Endothelial cell (in vitro differentiated cells): ENCODE data around the gene GRK1. TPM values are rescaled to one million over a fixed set of nuclear protein-coding genes. Genes with fewer than 3 reads are reported as not detected.

Source experiments
- DNase-seq: peaks from one replicate; pipeline ENCODE4 v3.0.0; 2021; ENCODE audit warnings: low spot score
- H3K27ac Mint-ChIP-seq: one replicate; pipeline ENCODE4 v1.8.0; 2021; ENCODE audit warnings: mixed read lengths, inconsistent platforms; ENCODE audit not compliant: unreplicated experiment
- H3K27me3 Mint-ChIP-seq: one replicate; pipeline ENCODE4 v1.8.0; 2021; ENCODE audit warnings: mild to moderate bottlenecking, moderate library complexity, mixed read lengths, inconsistent platforms; ENCODE audit not compliant: unreplicated experiment
- H3K36me3 Mint-ChIP-seq: one replicate; pipeline ENCODE4 v1.8.0; 2021; ENCODE audit warnings: mild to moderate bottlenecking, low read depth, mixed read lengths, inconsistent platforms; ENCODE audit not compliant: unreplicated experiment
- H3K4me1 Mint-ChIP-seq: one replicate; pipeline ENCODE4 v1.8.0; 2021; ENCODE audit warnings: mild to moderate bottlenecking, mixed read lengths, inconsistent platforms; ENCODE audit not compliant: unreplicated experiment
- H3K4me3 Mint-ChIP-seq: one replicate; pipeline ENCODE4 v1.8.0; 2021; ENCODE audit warnings: mild to moderate bottlenecking, mixed read lengths, inconsistent platforms; ENCODE audit not compliant: unreplicated experiment
- H3K9me3 Mint-ChIP-seq: one replicate; pipeline ENCODE4 v1.8.0; 2021; ENCODE audit warnings: mixed read lengths, inconsistent platforms; ENCODE audit not compliant: unreplicated experiment
- total RNA-seq: library from RNA; stranded (reverse); fragmentation: NEBNext Ultra II Directional; extraction: Animal tissue kit (Norgen Biotek cat#: 25700); gene quantifications from one replicate; pipeline ENCODE4 v1.2.1, GENCODE V29; 2021; ENCODE audit not compliant: unreplicated experiment
- TF ChIP-seq, protein P1 (sequence below): fragments of 200-600 bp; sonication (generic); IDR thresholded peaks from one replicate; pipeline ENCODE4 v1.5.0; 2021; ENCODE audit warnings: antibody characterized with exemption; ENCODE audit not compliant: unreplicated experiment

Gene GRK1
- total RNA-seq, 1 donor from 2014 or later, result 0.54 TPM

DNA sequence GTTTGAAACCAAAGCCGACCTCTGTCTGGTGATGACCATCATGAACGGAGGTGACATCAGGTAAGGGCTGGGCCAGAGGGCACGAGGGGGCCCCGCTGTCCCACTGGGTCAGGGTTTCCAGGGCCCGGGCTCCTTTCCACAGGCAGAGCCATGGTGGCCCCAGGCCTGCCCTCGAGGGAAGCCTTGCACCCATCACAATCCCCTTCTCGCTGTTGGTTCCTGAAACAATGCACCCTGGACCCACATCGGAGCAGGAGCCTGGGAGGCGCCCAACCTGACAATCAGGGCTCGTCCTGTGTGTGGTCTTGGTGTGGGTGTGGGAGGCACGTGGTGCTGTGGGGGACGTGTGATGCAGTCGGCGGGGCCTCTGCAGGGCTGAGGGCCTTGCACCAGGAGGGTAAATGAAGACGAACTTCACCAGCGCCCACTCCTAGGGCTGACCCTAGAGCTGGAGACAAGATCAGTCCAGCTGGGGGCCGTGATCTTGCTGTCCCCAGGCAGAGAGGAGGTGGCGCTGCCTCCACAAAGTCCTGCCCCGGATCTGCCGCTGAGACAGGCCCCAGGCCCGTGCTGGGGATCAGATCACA lies 2.8 kb downstream of the GRK1 start:
- Mint-ChIP-seq H3K4me3 (no peak overlapping the region), H3K27me3 (peaks cover 6% of the 10 kb centered on the region), H3K36me3 (peaks cover 4% of the 10 kb centered on the region), H3K27ac (no peak overlapping the region), H3K9me3 (no peaks in the 10 kb centered on the region), H3K4me1 (peaks cover 3% of the 10 kb centered on the region)
- no peak for DNase-seq
- TF ChIP-seq, protein P1, sequence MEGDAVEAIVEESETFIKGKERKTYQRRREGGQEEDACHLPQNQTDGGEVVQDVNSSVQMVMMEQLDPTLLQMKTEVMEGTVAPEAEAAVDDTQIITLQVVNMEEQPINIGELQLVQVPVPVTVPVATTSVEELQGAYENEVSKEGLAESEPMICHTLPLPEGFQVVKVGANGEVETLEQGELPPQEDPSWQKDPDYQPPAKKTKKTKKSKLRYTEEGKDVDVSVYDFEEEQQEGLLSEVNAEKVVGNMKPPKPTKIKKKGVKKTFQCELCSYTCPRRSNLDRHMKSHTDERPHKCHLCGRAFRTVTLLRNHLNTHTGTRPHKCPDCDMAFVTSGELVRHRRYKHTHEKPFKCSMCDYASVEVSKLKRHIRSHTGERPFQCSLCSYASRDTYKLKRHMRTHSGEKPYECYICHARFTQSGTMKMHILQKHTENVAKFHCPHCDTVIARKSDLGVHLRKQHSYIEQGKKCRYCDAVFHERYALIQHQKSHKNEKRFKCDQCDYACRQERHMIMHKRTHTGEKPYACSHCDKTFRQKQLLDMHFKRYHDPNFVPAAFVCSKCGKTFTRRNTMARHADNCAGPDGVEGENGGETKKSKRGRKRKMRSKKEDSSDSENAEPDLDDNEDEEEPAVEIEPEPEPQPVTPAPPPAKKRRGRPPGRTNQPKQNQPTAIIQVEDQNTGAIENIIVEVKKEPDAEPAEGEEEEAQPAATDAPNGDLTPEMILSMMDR, result no peak

DNA sequence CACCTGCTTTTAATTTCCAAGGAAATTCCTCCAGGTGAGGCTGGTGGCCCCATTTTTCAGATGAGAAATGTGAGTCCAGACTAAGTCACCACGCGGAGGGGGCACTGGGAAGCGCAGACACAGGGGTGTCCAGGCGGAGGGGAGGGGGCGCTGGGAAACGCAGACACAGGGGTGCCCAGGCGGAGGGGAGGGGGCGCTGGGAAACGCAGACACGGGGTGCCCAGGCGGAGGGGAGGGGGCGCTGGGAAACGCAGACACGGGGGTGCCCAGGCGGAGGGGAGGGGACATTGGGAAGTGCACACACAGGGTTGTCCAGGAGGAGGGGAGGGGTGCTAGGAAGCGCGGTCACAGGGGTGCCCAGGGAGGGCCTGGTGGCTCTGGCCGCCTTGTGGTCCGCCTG lies 3.5 kb downstream of the GRK1 start:
- Mint-ChIP-seq H3K9me3 (no peaks in the 10 kb centered on the region), H3K4me1 (peaks cover 3% of the 10 kb centered on the region), H3K27ac (no peak overlapping the region), H3K36me3 (peaks cover 4% of the 10 kb centered on the region), H3K4me3 (no peak overlapping the region), H3K27me3 (peaks cover 6% of the 10 kb centered on the region)
- no peak for DNase-seq
- TF ChIP-seq, protein P1, result no peak

DNA sequence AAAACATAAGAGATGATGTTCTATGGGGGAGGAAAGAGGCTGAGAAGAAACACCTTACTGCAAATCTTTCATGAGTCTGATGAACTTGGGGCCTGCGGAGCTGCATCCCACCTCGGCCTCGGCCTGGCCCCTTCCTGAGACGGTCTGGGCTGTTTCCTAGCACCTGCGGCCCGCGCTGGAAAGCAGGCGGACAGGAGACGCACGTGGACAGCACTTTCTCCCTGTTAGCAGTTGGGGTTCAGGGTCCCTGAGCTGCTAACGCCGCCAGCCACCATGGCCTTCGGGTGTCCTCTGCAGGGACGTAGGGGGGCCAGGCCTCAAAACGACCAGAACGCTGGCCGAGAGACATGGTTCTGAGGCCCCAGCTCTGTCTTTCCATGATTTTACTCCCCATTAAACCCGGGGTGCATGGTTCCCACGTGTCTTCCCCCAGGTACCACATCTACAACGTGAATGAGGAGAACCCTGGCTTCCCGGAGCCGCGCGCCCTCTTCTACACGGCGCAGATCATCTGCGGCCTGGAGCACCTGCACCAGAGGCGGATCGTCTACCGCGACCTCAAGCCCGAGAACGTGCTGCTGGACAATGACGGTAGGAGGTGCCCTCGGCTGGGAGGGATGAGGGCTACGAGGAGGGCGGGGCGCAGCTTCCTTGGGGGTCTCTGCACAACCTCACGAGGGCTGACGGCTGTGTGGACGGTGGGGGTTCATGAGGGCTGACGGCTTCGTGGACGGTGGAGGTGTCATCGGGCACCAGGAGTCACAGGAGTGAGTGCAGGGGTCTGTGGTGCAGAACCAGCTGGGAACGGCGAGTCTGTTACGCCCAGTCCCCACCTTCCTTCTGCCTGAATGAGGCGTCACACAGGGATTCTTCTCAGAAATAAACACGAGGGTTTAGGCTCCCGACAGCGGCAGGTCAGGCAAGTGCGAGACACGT lies 4.3 kb downstream of the GRK1 start:
- no peak for DNase-seq
- no peaks in the 10 kb centered on the region for H3K9me3 Mint-ChIP-seq
- H3K36me3 Mint-ChIP-seq, result peaks cover 4% of the 10 kb centered on the region
- no peak overlapping the region for H3K4me3 Mint-ChIP-seq
- H3K27me3 Mint-ChIP-seq, result peaks cover 6% of the 10 kb centered on the region
- H3K27ac Mint-ChIP-seq, result no peak overlapping the region
- peaks cover 3% of the 10 kb centered on the region for H3K4me1 Mint-ChIP-seq
- TF ChIP-seq, protein P1, result no peak

DNA sequence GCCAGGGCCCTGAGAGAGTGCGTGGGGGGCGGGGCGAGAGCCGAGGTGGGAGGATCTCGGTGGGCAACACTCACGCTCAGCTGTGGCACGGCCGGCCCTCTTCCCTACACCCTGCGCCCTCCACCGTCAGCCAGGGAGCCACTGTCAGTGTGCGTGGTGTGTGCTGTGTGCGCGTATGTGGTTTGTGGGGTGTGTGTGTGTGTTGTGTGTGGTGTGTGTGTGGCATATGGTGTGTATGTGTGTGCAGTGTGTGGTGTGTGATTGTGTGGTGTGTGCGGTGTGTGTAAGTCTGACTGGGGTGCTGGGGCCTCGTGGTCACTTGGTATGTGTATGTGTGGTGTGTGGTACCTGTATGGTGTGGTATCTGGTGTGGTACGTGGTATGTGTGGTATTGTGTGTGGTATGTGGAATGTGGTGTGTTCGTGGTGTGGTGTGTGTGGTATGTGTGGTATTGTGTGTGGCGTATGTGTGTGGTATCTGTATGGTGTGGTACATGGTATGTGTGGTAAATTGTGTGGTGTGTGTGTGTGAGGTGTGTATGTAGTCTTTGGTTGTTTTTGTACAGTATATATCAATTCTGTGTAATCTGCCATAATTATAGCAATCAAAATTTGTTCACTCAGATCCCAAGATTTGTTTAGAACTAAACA lies 5.1 kb downstream of the GRK1 start:
- peaks cover 6% of the 10 kb centered on the region for H3K27me3 Mint-ChIP-seq
- peak overlapping the region; percentile 26 for H3K4me3 Mint-ChIP-seq
- no peak for DNase-seq
- TF ChIP-seq, protein P1, result no peak
- no peak overlapping the region for H3K27ac Mint-ChIP-seq
- H3K9me3 Mint-ChIP-seq, result no peaks in the 10 kb centered on the region
- H3K36me3 Mint-ChIP-seq, result peaks cover 4% of the 10 kb centered on the region
- peaks cover 3% of the 10 kb centered on the region for H3K4me1 Mint-ChIP-seq

DNA sequence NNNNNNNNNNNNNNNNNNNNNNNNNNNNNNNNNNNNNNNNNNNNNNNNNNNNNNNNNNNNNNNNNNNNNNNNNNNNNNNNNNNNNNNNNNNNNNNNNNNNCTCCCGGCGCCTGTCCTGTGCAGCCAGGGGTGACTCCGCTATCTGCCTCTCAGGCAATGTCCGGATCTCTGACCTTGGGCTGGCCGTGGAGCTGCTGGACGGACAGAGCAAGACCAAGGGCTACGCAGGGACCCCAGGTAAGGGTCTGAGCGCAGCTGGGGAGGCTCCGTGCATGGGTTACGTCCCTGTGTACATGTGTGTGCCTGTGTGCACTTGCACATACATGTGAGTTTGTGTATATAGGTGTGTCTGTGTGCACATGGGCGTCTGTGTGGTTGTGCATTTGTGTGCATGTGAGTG lies 55.9 kb downstream of the GRK1 start:
- Mint-ChIP-seq H3K27ac (no peak overlapping the region), H3K4me3 (no peak overlapping the region), H3K9me3 (no peaks in the 10 kb centered on the region), H3K4me1 (peaks cover 17% of the 10 kb centered on the region), H3K36me3 (no peaks in the 10 kb centered on the region), H3K27me3 (peaks cover 11% of the 10 kb centered on the region)
- DNase-seq, result no peak
- TF ChIP-seq, protein P1, result no peak
